Transverse colon (tissue), 3 donors: ENCODE measurements around the gene ZNF544.

Experiments used
- CTCF ChIP-seq, 5 experiments: fragments of 200-600 bp in 3 of 5; fragments of 450-650 bp in 2 of 5; sonication (generic) in 3 of 5; IDR thresholded peaks; 1 replicate in 2 of 5; 2 replicates in 3 of 5; pipeline ENCODE4 v1.5.1; 2016 to 2017; ENCODE audit warnings: antibody characterized with exemption in 5 of 5, inconsistent platforms in 3 of 5, mild to moderate bottlenecking in 2 of 5, moderate library complexity in 1 of 5
- POLR2A ChIP-seq: fragments of 450-650 bp; IDR thresholded peaks from one replicate; pipeline ENCODE4 v1.6.1; 2016; ENCODE audit warnings: antibody characterized with exemption, mild to moderate bottlenecking, moderate library complexity

DNA sequence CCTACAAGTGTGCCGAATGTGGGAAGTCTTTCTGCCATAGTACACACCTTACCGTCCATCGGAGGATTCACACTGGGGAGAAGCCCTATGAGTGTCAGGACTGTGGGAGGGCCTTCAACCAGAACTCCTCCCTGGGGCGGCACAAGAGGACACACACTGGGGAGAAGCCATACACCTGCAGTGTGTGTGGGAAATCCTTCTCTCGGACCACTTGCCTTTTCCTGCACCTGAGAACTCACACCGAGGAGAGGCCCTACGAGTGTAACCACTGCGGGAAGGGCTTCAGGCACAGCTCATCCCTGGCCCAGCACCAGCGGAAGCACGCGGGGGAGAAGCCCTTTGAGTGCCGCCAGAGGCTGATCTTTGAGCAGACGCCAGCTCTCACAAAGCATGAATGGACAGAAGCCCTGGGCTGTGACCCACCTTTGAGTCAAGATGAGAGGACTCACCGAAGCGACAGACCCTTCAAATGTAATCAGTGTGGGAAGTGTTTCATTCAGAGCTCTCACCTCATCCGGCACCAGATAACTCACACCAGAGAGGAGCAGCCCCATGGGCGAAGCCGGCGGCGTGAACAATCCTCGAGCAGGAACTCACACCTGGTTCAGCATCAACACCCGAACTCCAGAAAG is 66.1 kb downstream of the ZNF544 start:
- no peak for TF ChIP-seq CTCF (IDR thresholded peaks at IDR 0.05)
- TF ChIP-seq POLR2A: no peak
